Fibroblast of lung (primary cell): ENCODE measurements around the gene PPP3R2. TPM values are rescaled to one million over a fixed set of nuclear protein-coding genes. Genes with fewer than 3 reads are reported as not detected.

ENCODE experiments used
- DNase-seq, 2 donors: peaks; one replicate each; pipeline versions ENCODE4 v3.0.0 to v3.0.0-alpha.2; 2010; ENCODE audit warnings: low read depth in 2 of 2
- H2AFZ ChIP-seq: 2 replicates; pipeline ENCODE4 v1.5.1; 2012; ENCODE audit warnings: low read length, control low read depth, inconsistent platforms
- H3K27ac ChIP-seq: 2 replicates; pipeline ENCODE4 v1.5.1; 2011; ENCODE audit warnings: low read length, control low read depth; ENCODE audit not compliant: insufficient read depth
- H3K27me3 ChIP-seq: 2 replicates; pipeline ENCODE4 v1.5.1; 2011; ENCODE audit warnings: mild to moderate bottlenecking, low read length; ENCODE audit not compliant: control insufficient read depth, insufficient read depth
- H3K36me3 ChIP-seq: 2 replicates; pipeline ENCODE4 v1.5.1; 2011; ENCODE audit warnings: low read length; ENCODE audit not compliant: control insufficient read depth, insufficient read depth
- H3K4me1 ChIP-seq: 2 replicates; pipeline ENCODE4 v1.5.1; 2011; ENCODE audit warnings: low read length; ENCODE audit not compliant: control insufficient read depth, insufficient read depth; ENCODE audit errors: extremely low read depth
- H3K4me2 ChIP-seq: 2 replicates; pipeline ENCODE4 v1.5.1; 2011; ENCODE audit warnings: low read length, control low read depth; ENCODE audit not compliant: insufficient read depth; ENCODE audit errors: extremely low read depth
- H3K4me3 ChIP-seq, 4 experiments: fragments of 200-600 bp in 1 of 4; sonication (generic) in 1 of 4; replicated peaks in 1 of 4; 2 replicates each; pipeline ENCODE4 v1.5.1; 2011 to 2016; ENCODE audit warnings: low read length in 4 of 4, low read depth in 3 of 4, mild to moderate bottlenecking in 3 of 4, control low read depth in 2 of 4, inconsistent platforms in 1 of 4, mixed read lengths in 1 of 4; ENCODE audit not compliant: insufficient read depth in 1 of 4; ENCODE audit errors: control extremely low read depth in 1 of 4
- H3K79me2 ChIP-seq: 2 replicates; pipeline ENCODE4 v1.5.1; 2012; ENCODE audit warnings: mild to moderate bottlenecking, low read length, inconsistent platforms; ENCODE audit not compliant: control insufficient read depth, insufficient read depth
- H3K9ac ChIP-seq: 2 replicates; pipeline ENCODE4 v1.5.1; 2011; ENCODE audit warnings: mild to moderate bottlenecking, low read length, control low read depth; ENCODE audit not compliant: insufficient read depth
- H3K9me3 ChIP-seq: 2 replicates; pipeline ENCODE4 v1.5.1; 2012; ENCODE audit warnings: low read depth, low read length; ENCODE audit not compliant: control insufficient read depth, insufficient read depth
- H4K20me1 ChIP-seq: 2 replicates; pipeline ENCODE4 v1.5.1; 2011; ENCODE audit warnings: low read length; ENCODE audit not compliant: control insufficient read depth, insufficient read depth; ENCODE audit errors: extremely low read depth
- EZH2 ChIP-seq: IDR thresholded peaks from 2 replicates; pipeline ENCODE4 v1.5.1; 2012; ENCODE audit warnings: low read length, control low read depth, mild to moderate bottlenecking; ENCODE audit errors: missing control alignments
- polyA plus RNA-seq, 2 donors: library from polyadenylated mRNA; depleted of rRNA in 1 of 2; stranded (reverse) in 1 of 2; unstranded in 1 of 2; fragments of >200 nt; gene quantifications; 2 replicates each; pipeline ENCODE4 v1.2.1, GENCODE V29; 2011 to 2012; ENCODE audit warnings: missing spikeins in 1 of 2
- total RNA-seq: library from RNA; depleted of rRNA; stranded (reverse); fragments of >200 nt; gene quantifications from 2 replicates; pipeline ENCODE4 v1.2.1, GENCODE V29; 2014
- TF ChIP-seq, protein P1 (sequence below), 2 donors: IDR thresholded peaks in 1 of 2; conservative IDR thresholded peaks in 1 of 2; 1 replicate in 1 of 2; 2 replicates in 1 of 2; pipeline ENCODE4 v1.5.1; 2011 to 2012; ENCODE audit warnings: low read length in 2 of 2, control low read depth in 1 of 2, inconsistent platforms in 1 of 2, low read depth in 1 of 2, mild to moderate bottlenecking in 1 of 2

The PPP3R2 gene
- total and polyA plus RNA-seq, 2 donors (not counting 1 experiment from before 2014, with no cell fraction given): not detected

- no peaks in the 10 kb centered on the region for H3K4me1 ChIP-seq
- H3K4me2 ChIP-seq: no peak overlapping the region
- no peak overlapping the region for H3K4me3 ChIP-seq
- no peaks in the 10 kb centered on the region for H3K27me3 ChIP-seq
- no peaks in the 10 kb centered on the region for H4K20me1 ChIP-seq
- no peaks in the 10 kb centered on the region for H3K9me3 ChIP-seq
- DNase-seq: peak; percentile 1 to 5
- H3K36me3 ChIP-seq: no peaks in the 10 kb centered on the region
- no peak overlapping the region for H3K27ac ChIP-seq
- H3K79me2 ChIP-seq: no peaks in the 10 kb centered on the region
- no peak overlapping the region for H3K9ac ChIP-seq
- H2AFZ ChIP-seq: no peak overlapping the region
- TF ChIP-seq, protein P1, sequence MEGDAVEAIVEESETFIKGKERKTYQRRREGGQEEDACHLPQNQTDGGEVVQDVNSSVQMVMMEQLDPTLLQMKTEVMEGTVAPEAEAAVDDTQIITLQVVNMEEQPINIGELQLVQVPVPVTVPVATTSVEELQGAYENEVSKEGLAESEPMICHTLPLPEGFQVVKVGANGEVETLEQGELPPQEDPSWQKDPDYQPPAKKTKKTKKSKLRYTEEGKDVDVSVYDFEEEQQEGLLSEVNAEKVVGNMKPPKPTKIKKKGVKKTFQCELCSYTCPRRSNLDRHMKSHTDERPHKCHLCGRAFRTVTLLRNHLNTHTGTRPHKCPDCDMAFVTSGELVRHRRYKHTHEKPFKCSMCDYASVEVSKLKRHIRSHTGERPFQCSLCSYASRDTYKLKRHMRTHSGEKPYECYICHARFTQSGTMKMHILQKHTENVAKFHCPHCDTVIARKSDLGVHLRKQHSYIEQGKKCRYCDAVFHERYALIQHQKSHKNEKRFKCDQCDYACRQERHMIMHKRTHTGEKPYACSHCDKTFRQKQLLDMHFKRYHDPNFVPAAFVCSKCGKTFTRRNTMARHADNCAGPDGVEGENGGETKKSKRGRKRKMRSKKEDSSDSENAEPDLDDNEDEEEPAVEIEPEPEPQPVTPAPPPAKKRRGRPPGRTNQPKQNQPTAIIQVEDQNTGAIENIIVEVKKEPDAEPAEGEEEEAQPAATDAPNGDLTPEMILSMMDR (conservative IDR thresholded peaks at IDR 0.05 in 1 of 2, IDR thresholded peaks at IDR 0.05 in 1 of 2; ENCODE audit: low read depth in 1 of 2, low read length in 2 of 2): no peak
- TF ChIP-seq EZH2: no peak
Measured at GRCh38 chr9:101574731-101575333, 19.9 kb downstream of the PPP3R2 start.

GRCh38 chr9:101572316-101572715 is 22.5 kb downstream of the PPP3R2 start:
- DNase-seq: no peak
- Histone ChIP-seq H3K27me3 (no peaks in the 10 kb centered on the region), H4K20me1 (no peaks in the 10 kb centered on the region), H3K9ac (no peak overlapping the region), H3K9me3 (no peaks in the 10 kb centered on the region), H3K4me3 (no peak overlapping the region), H3K36me3 (no peaks in the 10 kb centered on the region), H2AFZ (no peak overlapping the region), H3K4me2 (no peak overlapping the region), H3K79me2 (no peaks in the 10 kb centered on the region), H3K4me1 (no peaks in the 10 kb centered on the region), H3K27ac (no peak overlapping the region)
- no peak for TF ChIP-seq EZH2
- TF ChIP-seq, protein P1 (conservative IDR thresholded peaks at IDR 0.05 in 1 of 2, IDR thresholded peaks at IDR 0.05 in 1 of 2; ENCODE audit: low read depth in 1 of 2, low read length in 2 of 2): no peak

DNA sequence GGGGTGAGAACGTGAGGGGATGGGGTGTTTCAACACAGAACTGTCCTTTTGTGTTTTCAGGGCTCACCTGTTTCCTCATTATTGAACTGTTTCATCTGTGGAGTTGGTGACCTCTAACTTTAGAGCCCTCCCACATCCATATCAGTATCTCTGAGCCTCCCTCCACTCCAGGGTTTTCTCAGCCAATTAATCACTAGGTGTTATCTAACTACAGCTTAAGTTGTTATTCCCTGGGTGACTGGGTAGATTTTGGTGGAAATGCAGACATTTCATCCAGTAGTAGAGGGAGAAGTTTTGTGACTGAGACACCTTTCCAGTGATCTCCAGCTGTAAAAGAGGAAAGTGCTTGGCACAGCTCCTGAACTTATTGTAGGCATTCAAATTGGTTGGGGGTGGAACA is 23.7 kb downstream of the PPP3R2 start:
- Histone ChIP-seq H3K9me3 (no peaks in the 10 kb centered on the region), H2AFZ (no peak overlapping the region), H3K4me2 (no peak overlapping the region), H3K79me2 (no peaks in the 10 kb centered on the region), H3K27ac (no peak overlapping the region), H3K4me3 (no peak overlapping the region), H3K27me3 (no peaks in the 10 kb centered on the region), H3K4me1 (no peaks in the 10 kb centered on the region), H3K9ac (no peak overlapping the region), H4K20me1 (no peaks in the 10 kb centered on the region), H3K36me3 (no peaks in the 10 kb centered on the region)
- no peak for DNase-seq
- TF ChIP-seq, protein P1 (conservative IDR thresholded peaks at IDR 0.05 in 1 of 2, IDR thresholded peaks at IDR 0.05 in 1 of 2; ENCODE audit: low read depth in 1 of 2, low read length in 2 of 2): no peak
- TF ChIP-seq EZH2: no peak
